PC-9 (cell line): Measurements from ENCODE around the gene CCDC167. TPM values are rescaled to one million over a fixed set of nuclear protein-coding genes. Genes with fewer than 3 reads are reported as not detected.

Experiments used
- BruUV-seq: library from RNA; stranded (reverse); fragments of 400-500 nt; replicated peaks from 2 replicates; lab custom pipeline; 2021; lab: Mats Ljungman, UMichigan
- CTCF ChIA-PET: fragments of 300-600 bp; sonication (Branson Sonifier 250); formaldehyde crosslinking; loops from one replicate; lab custom pipeline; 2022; ENCODE audit warnings: antibody characterized with exemption; lab: Charles Lee
- POLR2A ChIA-PET: fragments of 300-600 bp; sonication (Branson Sonifier 250); formaldehyde crosslinking; loops from one replicate; lab custom pipeline; 2022; ENCODE audit warnings: antibody characterized with exemption; ENCODE audit not compliant: unreplicated experiment; lab: Charles Lee
- DNase-seq, 2 experiments: peaks; one replicate each; pipeline versions ENCODE4 v3.0.0 to v3.0.0-alpha.2; 2015 to 2022; ENCODE audit warnings: mixed read lengths in 1 of 2
- H2AFZ ChIP-seq: fragments of 200-600 bp; sonication (generic); 2 replicates; pipeline ENCODE4 v1.8.1; 2017; ENCODE audit warnings: antibody characterized with exemption
- H3F3A ChIP-seq: fragments of 200-600 bp; sonication (generic); 2 replicates; pipeline ENCODE4 v1.8.1; 2017; ENCODE audit warnings: antibody characterized with exemption, mild to moderate bottlenecking, low read depth; ENCODE audit not compliant: insufficient read depth
- H3K27ac ChIP-seq: fragments of 200-600 bp; sonication (generic); 2 replicates; pipeline ENCODE4 v1.6.1; 2016; ENCODE audit warnings: mixed run types
- H3K27me3 ChIP-seq: fragments of 200-600 bp; sonication (generic); 2 replicates; pipeline ENCODE4 v1.6.1; 2016; ENCODE audit warnings: low read depth, mixed run types; ENCODE audit not compliant: insufficient read depth
- H3K36me3 ChIP-seq: fragments of 200-600 bp; sonication (generic); 2 replicates; pipeline ENCODE4 v1.6.1; 2016; ENCODE audit warnings: low read depth, mixed run types
- H3K4me1 ChIP-seq: fragments of 200-600 bp; sonication (generic); replicated peaks from 2 replicates; pipeline ENCODE4 v1.6.1; 2016; ENCODE audit warnings: mixed run types; ENCODE audit not compliant: insufficient read depth
- H3K4me2 ChIP-seq: fragments of 200-600 bp; sonication (generic); 2 replicates; pipeline ENCODE4 v1.6.1; 2017; ENCODE audit warnings: mixed run types
- H3K4me3 ChIP-seq: fragments of 200-600 bp; sonication (generic); 2 replicates; pipeline ENCODE4 v1.6.1; 2016; ENCODE audit warnings: mixed run types
- H3K79me2 ChIP-seq: fragments of 200-600 bp; sonication (generic); 2 replicates; pipeline ENCODE4 v1.6.1; 2017; ENCODE audit warnings: low read depth, mixed run types
- H3K9me2 ChIP-seq: fragments of 200-600 bp; sonication (generic); 2 replicates; pipeline ENCODE4 v1.8.1; 2017; ENCODE audit warnings: mild to moderate bottlenecking; ENCODE audit not compliant: insufficient read depth
- H3K9me3 ChIP-seq: fragments of 200-600 bp; sonication (generic); 2 replicates; pipeline ENCODE4 v1.8.1; 2016; ENCODE audit warnings: low read depth; ENCODE audit not compliant: insufficient read depth
- H4K20me1 ChIP-seq: fragments of 200-600 bp; sonication (generic); 2 replicates; pipeline ENCODE4 v1.8.1; 2017; ENCODE audit not compliant: insufficient read depth
- EZH2 ChIP-seq: fragments of 200-600 bp; sonication (generic); IDR thresholded peaks from 2 replicates; pipeline ENCODE4 v1.8.0; 2017; ENCODE audit warnings: antibody characterized with exemption, low read depth
- intact Hi-C: fragments of 100-400 bp; cut with micrococcal nuclease; formaldehyde crosslinking; loops from one replicate; pipeline ENCODE4 v1.10.0; 2022; ENCODE audit not compliant: unreplicated experiment
- total RNA-seq: library from RNA; stranded (reverse); gene quantifications from 2 replicates; pipeline ENCODE4 v1.2.3, GENCODE V29; 2021
- TF ChIP-seq, protein P1 (sequence below): fragments of 200-600 bp; sonication (generic); conservative IDR thresholded peaks from 2 replicates; pipeline ENCODE4 v1.6.1; 2017; ENCODE audit warnings: mixed run types, antibody characterized with exemption, mild to moderate bottlenecking, moderate library complexity

CCDC167 gene
- total RNA-seq, 1 experiment from 2014 or later: 29.4 TPM

DNA sequence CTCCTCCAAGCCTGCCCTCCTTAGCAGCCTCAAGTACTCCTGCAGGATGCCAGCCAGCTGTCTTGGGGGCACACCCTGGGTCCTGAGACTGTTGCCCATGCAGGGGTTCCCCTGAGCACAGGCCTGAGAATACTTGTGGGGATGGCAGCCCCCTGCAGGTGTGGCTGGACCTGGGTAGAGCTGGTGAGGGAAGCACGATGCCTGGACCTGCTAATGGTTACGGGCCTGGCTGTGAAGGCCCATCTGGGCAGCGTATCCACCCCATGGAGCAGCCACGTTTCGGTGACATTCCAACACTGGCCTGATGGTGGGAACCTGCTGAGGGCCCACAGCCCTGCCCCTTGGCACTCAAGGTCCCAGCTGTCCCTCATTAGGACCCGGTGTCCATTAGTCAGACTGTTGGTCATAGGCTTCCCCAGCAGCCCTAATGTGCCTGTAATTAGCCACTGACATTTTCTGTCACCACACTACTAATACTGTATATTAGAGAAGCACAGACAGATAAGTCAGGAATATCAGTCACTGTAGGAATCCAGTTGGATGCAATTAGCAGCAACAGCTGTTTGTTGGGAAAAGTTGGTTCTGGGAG is 20.3 kb downstream of the CCDC167 start:
- intact Hi-C loops: no loop called here
- POLR2A ChIA-PET: no interaction called here

DNA sequence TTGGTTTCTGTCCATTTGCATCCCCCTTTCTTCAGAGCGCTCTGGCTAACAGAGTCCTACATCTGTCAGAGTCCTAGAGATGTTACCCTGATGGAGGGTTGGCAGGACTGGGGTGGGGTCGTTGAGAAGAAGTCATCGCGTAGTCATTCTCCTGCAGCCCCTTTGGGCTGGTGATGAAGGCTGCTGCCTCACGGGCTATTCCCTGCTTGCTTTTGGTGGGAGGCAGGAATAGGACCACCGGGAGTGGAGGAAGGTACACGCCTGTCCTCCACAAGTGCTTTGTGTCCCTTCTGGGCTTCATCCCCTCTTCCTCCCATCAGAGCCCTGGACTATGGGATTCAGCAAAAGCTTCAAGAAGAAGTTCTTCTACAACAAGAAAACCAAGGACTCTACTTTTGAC is 20.9 kb downstream of the CCDC167 start:
- Histone ChIP-seq H3K27me3 (no peaks in the 10 kb centered on the region), H3K4me1 (no peaks in the 10 kb centered on the region), H3K79me2 (no peaks in the 10 kb centered on the region), H3K4me3 (no peak overlapping the region), H3K4me2 (no peak overlapping the region), H2AFZ (no peak overlapping the region), H3F3A (no peaks in the 10 kb centered on the region), H3K9me2 (no peaks in the 10 kb centered on the region), H4K20me1 (peaks cover 3% of the 10 kb centered on the region; the same call in 1 of the 2 replicates), H3K27ac (no peak overlapping the region), H3K36me3 (peaks cover 9% of the 10 kb centered on the region; the same call in 1 of the 2 replicates), H3K9me3 (no peaks in the 10 kb centered on the region)
- CTCF ChIA-PET: no interaction called here
- POLR2A ChIA-PET: no interaction called here
- DNase-seq: no peak
- intact Hi-C loops: no loop called here
- no peak for TF ChIP-seq EZH2
- TF ChIP-seq, protein P1, sequence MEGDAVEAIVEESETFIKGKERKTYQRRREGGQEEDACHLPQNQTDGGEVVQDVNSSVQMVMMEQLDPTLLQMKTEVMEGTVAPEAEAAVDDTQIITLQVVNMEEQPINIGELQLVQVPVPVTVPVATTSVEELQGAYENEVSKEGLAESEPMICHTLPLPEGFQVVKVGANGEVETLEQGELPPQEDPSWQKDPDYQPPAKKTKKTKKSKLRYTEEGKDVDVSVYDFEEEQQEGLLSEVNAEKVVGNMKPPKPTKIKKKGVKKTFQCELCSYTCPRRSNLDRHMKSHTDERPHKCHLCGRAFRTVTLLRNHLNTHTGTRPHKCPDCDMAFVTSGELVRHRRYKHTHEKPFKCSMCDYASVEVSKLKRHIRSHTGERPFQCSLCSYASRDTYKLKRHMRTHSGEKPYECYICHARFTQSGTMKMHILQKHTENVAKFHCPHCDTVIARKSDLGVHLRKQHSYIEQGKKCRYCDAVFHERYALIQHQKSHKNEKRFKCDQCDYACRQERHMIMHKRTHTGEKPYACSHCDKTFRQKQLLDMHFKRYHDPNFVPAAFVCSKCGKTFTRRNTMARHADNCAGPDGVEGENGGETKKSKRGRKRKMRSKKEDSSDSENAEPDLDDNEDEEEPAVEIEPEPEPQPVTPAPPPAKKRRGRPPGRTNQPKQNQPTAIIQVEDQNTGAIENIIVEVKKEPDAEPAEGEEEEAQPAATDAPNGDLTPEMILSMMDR: no peak
- BruUV-seq: no TSS peak

More for the DNA sequence above, 20.3 kb downstream of the CCDC167 start:
- Histone ChIP-seq H4K20me1 (peaks cover 3% of the 10 kb centered on the region; the same call in 1 of the 2 replicates), H2AFZ (no peak overlapping the region), H3K9me3 (no peaks in the 10 kb centered on the region), H3K4me3 (no peak overlapping the region), H3K27me3 (no peaks in the 10 kb centered on the region), H3K4me1 (no peaks in the 10 kb centered on the region), H3K4me2 (no peak overlapping the region), H3K79me2 (no peaks in the 10 kb centered on the region), H3K27ac (no peak overlapping the region), H3F3A (no peaks in the 10 kb centered on the region), H3K9me2 (no peaks in the 10 kb centered on the region), H3K36me3 (peaks cover 9% of the 10 kb centered on the region; the same call in 1 of the 2 replicates)
- TF ChIP-seq, protein P1: no peak
- no peak for TF ChIP-seq EZH2
- BruUV-seq: no TSS peak
- no peak for DNase-seq
- CTCF ChIA-PET: no interaction called here

DNA sequence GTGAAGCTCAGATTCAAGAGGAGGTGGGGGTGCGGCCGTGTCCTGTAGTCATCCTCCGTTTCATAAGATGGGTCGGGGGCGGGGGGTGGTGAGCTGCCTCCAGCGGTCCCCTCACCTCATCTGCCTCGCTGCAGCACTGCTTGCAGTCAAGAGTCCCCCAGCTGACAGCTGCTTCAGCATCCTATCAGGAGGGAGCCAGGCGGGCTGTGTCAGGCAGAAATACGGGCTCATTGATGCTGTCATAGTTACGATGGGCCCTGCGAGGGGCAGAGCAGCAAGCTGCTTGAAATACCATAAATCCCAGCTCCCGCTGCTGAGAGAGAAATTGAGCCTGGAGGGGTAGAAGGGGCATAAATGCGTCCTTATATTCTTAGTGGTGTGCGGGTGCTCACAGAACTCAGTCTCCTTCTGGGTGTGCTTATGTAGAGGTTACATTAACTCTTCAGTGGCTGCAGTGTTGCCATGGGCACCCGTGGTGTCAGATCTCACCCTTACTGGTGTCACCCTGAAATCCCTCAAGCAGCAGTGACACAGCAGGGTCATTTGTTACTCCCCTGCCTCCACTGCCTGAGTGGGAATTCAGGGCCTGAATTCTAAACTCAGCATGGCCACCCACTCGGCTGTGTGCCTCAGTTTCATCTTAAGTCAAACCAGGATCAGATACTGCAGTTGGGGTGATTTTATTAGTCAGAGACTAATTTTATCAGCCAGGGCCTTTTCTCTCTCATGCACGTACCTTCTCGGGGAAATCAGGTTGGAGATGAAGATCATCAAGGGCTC is 21.8 kb downstream of the CCDC167 start:
- no peak overlapping the region for H3K4me3 ChIP-seq
- 0 out of 2 replicates have a peak, but pooled peaks cover 3% of the 10 kb centered on the region for H4K20me1 ChIP-seq
- H3K36me3 ChIP-seq: peaks cover 9% of the 10 kb centered on the region; the same call in 1 of the 2 replicates
- H3K9me2 ChIP-seq: no peaks in the 10 kb centered on the region
- H3K27me3 ChIP-seq: no peaks in the 10 kb centered on the region
- ChIA-PET CTCF (interaction anchor here (0.7 kb wide), 1 partner anchor 64 kb away, joined by 4 read pairs; no protein-coding TSS in a partner anchor), POLR2A (no interaction called here)
- H2AFZ ChIP-seq: no peak overlapping the region
- no peaks in the 10 kb centered on the region for H3K79me2 ChIP-seq
- no peak overlapping the region for H3K4me2 ChIP-seq
- no peak overlapping the region for H3K27ac ChIP-seq
- no peaks in the 10 kb centered on the region for H3K9me3 ChIP-seq
- H3K4me1 ChIP-seq: no peaks in the 10 kb centered on the region
- BruUV-seq: no TSS peak
- DNase-seq: no peak
- TF ChIP-seq EZH2: no peak
- TF ChIP-seq, protein P1: no peak
- intact Hi-C loops: no loop called here
- H3F3A ChIP-seq: no peaks in the 10 kb centered on the region; the same call in 1 of the 2 replicates
